Astrocyte (in vitro differentiated cells and primary cell): ENCODE measurements around the gene LRRC66. TPM values are rescaled to one million over a fixed set of nuclear protein-coding genes. Genes with fewer than 3 reads are reported as not detected.

Experiments used
- DNase-seq: peaks from one replicate; pipeline ENCODE4 v3.0.0-alpha.2; 2010; ENCODE audit warnings: low read depth
- FAIRE-seq: peaks from 2 replicates; lab custom pipeline; 2011; peaks lifted over from hg19 to GRCh38; lab: Jason Lieb, UNC
- H2AFZ ChIP-seq: 2 replicates; pipeline ENCODE4 v1.6.0; 2012; ENCODE audit warnings: low read depth, low read length, inconsistent platforms
- H3K27ac ChIP-seq: 2 replicates; pipeline ENCODE4 v1.5.1; 2011; ENCODE audit warnings: low read depth, low read length, inconsistent platforms
- H3K27me3 ChIP-seq: 2 replicates; pipeline ENCODE4 v1.6.0; 2011; ENCODE audit warnings: low read length, inconsistent platforms; ENCODE audit not compliant: insufficient read depth
- H3K36me3 ChIP-seq: 2 replicates; pipeline ENCODE4 v1.5.1; 2011; ENCODE audit warnings: low read length, inconsistent platforms; ENCODE audit not compliant: insufficient read depth
- H3K4me1 ChIP-seq: 2 replicates; pipeline ENCODE4 v1.5.1; 2011; ENCODE audit warnings: low read length, inconsistent platforms; ENCODE audit not compliant: insufficient read depth
- H3K4me2 ChIP-seq: 2 replicates; pipeline ENCODE4 v1.6.0; 2012; ENCODE audit warnings: low read length, inconsistent platforms
- H3K4me3 ChIP-seq: 2 replicates; pipeline ENCODE4 v1.5.1; 2011; ENCODE audit warnings: low read depth, mild to moderate bottlenecking, low read length, inconsistent platforms; ENCODE audit not compliant: insufficient read depth
- H3K79me2 ChIP-seq: 2 replicates; pipeline ENCODE4 v1.6.0; 2012; ENCODE audit warnings: mild to moderate bottlenecking, low read length, inconsistent platforms; ENCODE audit not compliant: insufficient read depth
- H3K9ac ChIP-seq: 2 replicates; pipeline ENCODE4 v1.6.0; 2012; ENCODE audit warnings: mild to moderate bottlenecking, low read length, inconsistent platforms
- H3K9me3 ChIP-seq: 2 replicates; pipeline ENCODE4 v1.5.1; 2012; ENCODE audit warnings: low read depth, mild to moderate bottlenecking, low read length, inconsistent platforms; ENCODE audit not compliant: insufficient read depth
- H4K20me1 ChIP-seq: 2 replicates; pipeline ENCODE4 v1.6.0; 2012; ENCODE audit warnings: low read length, inconsistent platforms; ENCODE audit not compliant: insufficient read depth
- H3K27ac Mint-ChIP-seq: one replicate; pipeline ENCODE4 v1.8.0; 2021; ENCODE audit warnings: mild to moderate bottlenecking, mixed read lengths; ENCODE audit not compliant: unreplicated experiment
- H3K27me3 Mint-ChIP-seq: one replicate; pipeline ENCODE4 v1.8.0; 2021; ENCODE audit warnings: low read depth, mixed read lengths; ENCODE audit not compliant: unreplicated experiment
- H3K36me3 Mint-ChIP-seq: one replicate; pipeline ENCODE4 v1.8.0; 2021; ENCODE audit warnings: low read depth, mixed read lengths; ENCODE audit not compliant: unreplicated experiment
- H3K4me1 Mint-ChIP-seq: one replicate; pipeline ENCODE4 v1.8.0; 2021; ENCODE audit warnings: low read depth, mixed read lengths; ENCODE audit not compliant: unreplicated experiment
- H3K4me3 Mint-ChIP-seq: one replicate; pipeline ENCODE4 v1.8.0; 2021; ENCODE audit warnings: mild to moderate bottlenecking, moderate library complexity, mixed read lengths; ENCODE audit not compliant: unreplicated experiment
- H3K9me3 Mint-ChIP-seq: one replicate; pipeline ENCODE4 v1.8.0; 2021; ENCODE audit warnings: mild to moderate bottlenecking, mixed read lengths; ENCODE audit not compliant: unreplicated experiment
- EZH2 ChIP-seq: IDR thresholded peaks from 2 replicates; pipeline ENCODE4 v1.6.1; 2012; ENCODE audit warnings: mild to moderate bottlenecking, low read length, inconsistent platforms; ENCODE audit not compliant: insufficient read depth
- total RNA-seq: library from RNA; stranded (reverse); gene quantifications from 2 replicates; pipeline ENCODE4 v1.2.1, GENCODE V29; 2021
- TF ChIP-seq, protein P1 (sequence below): IDR thresholded peaks from 2 replicates; pipeline ENCODE4 v1.5.1; 2011; ENCODE audit warnings: low read depth, mild to moderate bottlenecking, inconsistent platforms, low read length, moderate library complexity; ENCODE audit not compliant: insufficient read depth

Gene LRRC66
- total RNA-seq, 1 donor from 2014 or later: 0.32 TPM

DNA sequence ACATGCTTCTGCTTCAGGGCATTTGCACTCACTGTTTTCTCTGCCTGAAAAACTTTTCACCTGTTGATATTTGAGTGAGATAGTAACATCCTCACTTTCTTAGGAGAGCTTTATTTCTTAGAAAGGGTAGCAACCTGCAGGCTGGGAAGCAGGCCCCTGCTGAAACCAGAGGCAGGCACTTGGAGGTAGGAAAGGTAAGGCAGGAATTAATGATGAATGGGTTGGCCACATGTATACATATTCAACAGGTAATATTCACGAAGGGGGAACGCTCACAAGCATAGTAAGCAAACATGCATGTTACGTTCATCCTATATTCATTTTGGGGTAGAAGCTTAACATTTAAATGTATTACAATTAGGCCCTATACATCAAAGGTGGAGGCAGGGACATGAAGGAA, 34.1 kb upstream of the LRRC66 start:
- H2AFZ ChIP-seq: no peak overlapping the region
- H3K27me3 Mint-ChIP-seq: no peaks in the 10 kb centered on the region
- H3K4me1 ChIP-seq: peaks cover 9% of the 10 kb centered on the region
- no peak overlapping the region for H3K4me2 ChIP-seq
- no peaks in the 10 kb centered on the region for H3K9me3 ChIP-seq
- no peak overlapping the region for H3K4me3 Mint-ChIP-seq
- no peaks in the 10 kb centered on the region for H3K36me3 Mint-ChIP-seq
- TF ChIP-seq, protein P1, sequence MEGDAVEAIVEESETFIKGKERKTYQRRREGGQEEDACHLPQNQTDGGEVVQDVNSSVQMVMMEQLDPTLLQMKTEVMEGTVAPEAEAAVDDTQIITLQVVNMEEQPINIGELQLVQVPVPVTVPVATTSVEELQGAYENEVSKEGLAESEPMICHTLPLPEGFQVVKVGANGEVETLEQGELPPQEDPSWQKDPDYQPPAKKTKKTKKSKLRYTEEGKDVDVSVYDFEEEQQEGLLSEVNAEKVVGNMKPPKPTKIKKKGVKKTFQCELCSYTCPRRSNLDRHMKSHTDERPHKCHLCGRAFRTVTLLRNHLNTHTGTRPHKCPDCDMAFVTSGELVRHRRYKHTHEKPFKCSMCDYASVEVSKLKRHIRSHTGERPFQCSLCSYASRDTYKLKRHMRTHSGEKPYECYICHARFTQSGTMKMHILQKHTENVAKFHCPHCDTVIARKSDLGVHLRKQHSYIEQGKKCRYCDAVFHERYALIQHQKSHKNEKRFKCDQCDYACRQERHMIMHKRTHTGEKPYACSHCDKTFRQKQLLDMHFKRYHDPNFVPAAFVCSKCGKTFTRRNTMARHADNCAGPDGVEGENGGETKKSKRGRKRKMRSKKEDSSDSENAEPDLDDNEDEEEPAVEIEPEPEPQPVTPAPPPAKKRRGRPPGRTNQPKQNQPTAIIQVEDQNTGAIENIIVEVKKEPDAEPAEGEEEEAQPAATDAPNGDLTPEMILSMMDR: no peak
- no peak for TF ChIP-seq EZH2
- no peaks in the 10 kb centered on the region for H3K9me3 Mint-ChIP-seq
- FAIRE-seq (no peak), DNase-seq (no peak)
- H3K4me3 ChIP-seq: no peak overlapping the region
- H3K27ac ChIP-seq: no peak overlapping the region
- H3K27ac Mint-ChIP-seq: no peak overlapping the region
- H3K27me3 ChIP-seq: no peaks in the 10 kb centered on the region
- no peaks in the 10 kb centered on the region for H4K20me1 ChIP-seq
- H3K9ac ChIP-seq: no peak overlapping the region
- no peaks in the 10 kb centered on the region for H3K36me3 ChIP-seq
- peaks cover 17% of the 10 kb centered on the region for H3K4me1 Mint-ChIP-seq
- no peaks in the 10 kb centered on the region for H3K79me2 ChIP-seq

DNA sequence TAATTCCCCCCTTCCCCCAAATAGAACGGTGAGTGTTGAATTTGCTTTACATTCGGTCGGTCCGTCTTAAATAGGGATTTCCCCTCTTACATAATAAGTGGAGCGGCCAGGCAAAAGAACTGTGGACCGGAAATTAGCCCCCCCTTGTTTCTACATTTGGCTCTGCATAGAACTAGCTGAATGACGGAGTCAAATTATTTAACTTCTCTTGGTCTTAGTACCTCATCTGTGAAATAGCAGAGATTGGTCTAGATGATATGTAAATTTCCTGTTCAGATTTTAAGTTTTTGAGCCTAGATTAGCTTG, 32.3 kb upstream of the LRRC66 start:
- Histone ChIP-seq H3K36me3 (no peaks in the 10 kb centered on the region), H3K4me3 (peak overlapping the region; percentile 82), H3K27ac (no peak overlapping the region), H4K20me1 (no peaks in the 10 kb centered on the region), H3K9ac (peak overlapping the region; percentile 49), H2AFZ (peak overlapping the region; percentile 96), H3K9me3 (no peaks in the 10 kb centered on the region), H3K4me2 (peak overlapping the region; percentile 100), H3K4me1 (peaks cover 7% of the 10 kb centered on the region), H3K27me3 (no peaks in the 10 kb centered on the region), H3K79me2 (no peaks in the 10 kb centered on the region)
- FAIRE-seq (no peak), DNase-seq (peak; percentile 49)
- Mint-ChIP-seq H3K27me3 (no peaks in the 10 kb centered on the region), H3K27ac (peak overlapping the region; percentile 95), H3K4me3 (peak overlapping the region; percentile 95), H3K9me3 (no peaks in the 10 kb centered on the region), H3K36me3 (no peaks in the 10 kb centered on the region), H3K4me1 (peaks cover 14% of the 10 kb centered on the region)
- TF ChIP-seq, protein P1: no peak
- no peak for TF ChIP-seq EZH2

DNA sequence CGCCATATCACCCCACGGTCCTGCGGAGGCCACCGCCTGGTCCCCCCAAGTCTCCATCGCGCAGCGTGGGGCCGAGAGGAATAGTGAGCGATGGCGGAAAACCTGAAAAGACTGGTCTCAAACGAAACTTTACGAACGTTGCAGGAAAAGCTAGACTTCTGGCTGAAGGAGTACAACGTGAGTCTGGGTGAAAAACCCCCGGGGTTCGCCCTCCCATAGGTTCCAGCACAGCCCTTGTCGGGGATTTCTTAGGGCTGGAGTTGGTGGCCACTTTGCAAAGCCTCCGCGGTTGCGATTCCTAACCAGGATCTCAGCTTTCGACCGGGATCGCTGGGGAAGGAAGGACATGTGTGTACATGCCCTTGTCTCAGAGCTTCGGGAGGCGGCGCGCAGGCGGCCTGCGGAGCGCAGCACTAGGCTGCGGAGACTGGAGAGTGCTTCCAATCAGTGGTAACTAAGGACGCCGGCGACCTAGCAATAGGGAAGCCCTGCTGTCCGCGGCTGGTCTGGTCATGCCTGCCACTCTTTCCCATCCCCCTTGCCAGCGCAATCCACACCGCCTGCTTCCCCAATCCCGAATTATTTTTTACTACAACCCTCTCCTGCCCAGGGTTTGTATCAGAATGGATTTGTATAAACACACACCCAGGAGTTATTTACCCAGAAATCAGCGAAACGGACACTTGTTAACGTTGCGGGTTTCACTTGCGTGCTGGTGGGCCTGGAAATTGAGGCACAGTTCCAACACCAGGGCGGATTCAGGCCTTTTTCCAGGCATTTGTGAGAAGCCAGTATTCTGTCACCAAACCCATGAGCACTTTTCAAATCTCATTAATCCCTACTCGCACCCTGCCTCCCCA, 31.7 kb upstream of the LRRC66 start:
- peak overlapping the region; percentile 86 for H3K9ac ChIP-seq
- peaks cover 2% of the 10 kb centered on the region for H3K9me3 Mint-ChIP-seq
- H3K79me2 ChIP-seq: no peaks in the 10 kb centered on the region
- H3K27me3 ChIP-seq: no peaks in the 10 kb centered on the region
- no peaks in the 10 kb centered on the region for H3K36me3 ChIP-seq
- H3K27ac ChIP-seq: peak overlapping the region; percentile 76
- TF ChIP-seq, protein P1: no peak
- FAIRE-seq (peak; percentile 69), DNase-seq (peak; percentile 88)
- H3K4me2 ChIP-seq: peak overlapping the region; percentile 100
- H3K4me3 ChIP-seq: peak overlapping the region; percentile 82
- H3K4me1 ChIP-seq: peaks cover 7% of the 10 kb centered on the region
- peak overlapping the region; percentile 95 for H3K4me3 Mint-ChIP-seq
- H3K4me1 Mint-ChIP-seq: peaks cover 14% of the 10 kb centered on the region
- H3K9me3 ChIP-seq: no peaks in the 10 kb centered on the region
- H3K27me3 Mint-ChIP-seq: no peaks in the 10 kb centered on the region
- H3K36me3 Mint-ChIP-seq: no peaks in the 10 kb centered on the region
- peak overlapping the region; percentile 95 for H3K27ac Mint-ChIP-seq
- peak overlapping the region; percentile 96 for H2AFZ ChIP-seq
- H4K20me1 ChIP-seq: no peaks in the 10 kb centered on the region
